Measurements from ENCODE around the gene WDFY3. TPM values are rescaled to one million over a fixed set of nuclear protein-coding genes. Genes with fewer than 3 reads are reported as not detected.

WDFY3 gene
- polyA plus RNA-seq, 1 donor (not counting 4 experiments of a cell fraction or from before 2014, with no cell fraction given) = 28.5 TPM

- peaks cover 19% of the 10 kb centered on the region for H3K4me1 ChIP-seq (ENCODE audit: control insufficient read depth, extremely low read depth, insufficient read depth, low read length)
- peaks cover 33% of the 10 kb centered on the region for H3K79me2 ChIP-seq (ENCODE audit: control insufficient read depth, insufficient read depth, low read length)
- H3K4me2 ChIP-seq (ENCODE audit: control insufficient read depth, extremely low read depth, insufficient read depth, low read depth, low read length) = peak overlapping the region; percentile 17
- peak overlapping the region; percentile 78 for H3K27ac ChIP-seq (ENCODE audit: control insufficient read depth, insufficient read depth, low read length)
- no peak for TF ChIP-seq EZH2 (IDR thresholded peaks at IDR 0.05; ENCODE audit: low read length)
- TF ChIP-seq, protein P1, sequence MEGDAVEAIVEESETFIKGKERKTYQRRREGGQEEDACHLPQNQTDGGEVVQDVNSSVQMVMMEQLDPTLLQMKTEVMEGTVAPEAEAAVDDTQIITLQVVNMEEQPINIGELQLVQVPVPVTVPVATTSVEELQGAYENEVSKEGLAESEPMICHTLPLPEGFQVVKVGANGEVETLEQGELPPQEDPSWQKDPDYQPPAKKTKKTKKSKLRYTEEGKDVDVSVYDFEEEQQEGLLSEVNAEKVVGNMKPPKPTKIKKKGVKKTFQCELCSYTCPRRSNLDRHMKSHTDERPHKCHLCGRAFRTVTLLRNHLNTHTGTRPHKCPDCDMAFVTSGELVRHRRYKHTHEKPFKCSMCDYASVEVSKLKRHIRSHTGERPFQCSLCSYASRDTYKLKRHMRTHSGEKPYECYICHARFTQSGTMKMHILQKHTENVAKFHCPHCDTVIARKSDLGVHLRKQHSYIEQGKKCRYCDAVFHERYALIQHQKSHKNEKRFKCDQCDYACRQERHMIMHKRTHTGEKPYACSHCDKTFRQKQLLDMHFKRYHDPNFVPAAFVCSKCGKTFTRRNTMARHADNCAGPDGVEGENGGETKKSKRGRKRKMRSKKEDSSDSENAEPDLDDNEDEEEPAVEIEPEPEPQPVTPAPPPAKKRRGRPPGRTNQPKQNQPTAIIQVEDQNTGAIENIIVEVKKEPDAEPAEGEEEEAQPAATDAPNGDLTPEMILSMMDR (optimal IDR thresholded peaks at IDR 0.05 in 1 of 3, IDR thresholded peaks at IDR 0.05 in 1 of 3, conservative IDR thresholded peaks at IDR 0.05 in 1 of 3; ENCODE audit: extremely low read depth in 1 of 3, insufficient read depth in 2 of 3, low read length in 3 of 3) = no peak
- FAIRE-seq = peak; percentile 85
- no peaks in the 10 kb centered on the region for H3K27me3 ChIP-seq (ENCODE audit: control insufficient read depth, extremely low read depth, insufficient read depth, low read length)
- no peak overlapping the region for H3K4me3 ChIP-seq (ENCODE audit: control insufficient read depth in 2 of 3, extremely low read depth in 1 of 3, insufficient read depth in 2 of 3, low read depth in 1 of 3, low read length in 3 of 3)
- no peaks in the 10 kb centered on the region for H3K9me1 ChIP-seq (ENCODE audit: control insufficient read depth, extremely low read depth, insufficient read depth, low read length)
- no peak for DNase-seq (ENCODE audit: low read depth, low spot score)
- no peaks in the 10 kb centered on the region for H3K9me3 ChIP-seq (ENCODE audit: control insufficient read depth, low read depth, low read length)
- dilution Hi-C loops (cut with MboI; ENCODE audit: extremely low pct_ligation_motif_present, low sequenced_read_pairs) = no loop called here
- no peak overlapping the region for H2AFZ ChIP-seq (ENCODE audit: control insufficient read depth, low read length)
- no peaks in the 10 kb centered on the region for H3K36me3 ChIP-seq (ENCODE audit: control insufficient read depth in 2 of 2, extremely low read depth in 1 of 2, insufficient read depth in 2 of 2, low read length in 2 of 2)
- H3K9ac ChIP-seq (ENCODE audit: control insufficient read depth, extremely low read depth, insufficient read depth, low read length) = no peak overlapping the region
- no peaks in the 10 kb centered on the region for H4K20me1 ChIP-seq (ENCODE audit: control insufficient read depth, extremely low read depth, insufficient read depth, low read length)
Measured at GRCh38 chr4:84920617-84921016, 45.9 kb downstream of the WDFY3 start.

DNA sequence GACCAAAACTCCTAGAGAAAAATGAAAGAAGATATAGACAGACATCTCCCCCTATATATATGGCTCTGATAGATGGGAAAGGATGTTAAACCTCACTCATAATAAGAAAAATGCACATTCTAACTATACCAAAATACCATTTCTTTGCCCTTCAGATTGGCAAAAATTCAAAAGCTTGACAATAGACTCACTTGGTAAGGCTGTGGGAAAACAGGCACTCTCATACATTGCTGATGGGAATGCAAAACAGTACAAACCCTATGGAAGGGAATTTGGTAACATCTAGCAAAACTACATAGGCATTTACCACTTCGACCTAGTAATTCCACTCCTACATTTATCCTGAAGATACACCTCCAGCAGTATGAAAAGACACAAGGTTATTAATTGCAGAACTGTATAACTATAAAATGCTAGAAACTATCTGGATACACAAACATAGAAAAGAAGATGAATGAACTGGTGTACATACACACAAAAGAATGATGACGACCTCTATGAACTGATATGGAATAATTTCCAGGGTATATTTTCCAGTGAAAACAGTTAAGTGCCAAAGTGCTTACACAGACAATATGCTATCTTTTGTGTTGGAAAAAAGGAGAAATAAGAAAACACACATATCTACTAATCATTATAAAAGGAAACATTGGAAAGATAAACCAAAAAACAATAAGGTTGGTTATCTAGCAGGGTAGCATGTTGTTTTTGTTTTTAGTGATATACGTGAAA, 48.5 kb downstream of the WDFY3 start:
- Histone ChIP-seq H3K4me1 (ENCODE audit: control insufficient read depth, extremely low read depth, insufficient read depth, low read length) (peaks cover 14% of the 10 kb centered on the region), H3K4me3 (ENCODE audit: control insufficient read depth in 2 of 3, extremely low read depth in 1 of 3, insufficient read depth in 2 of 3, low read depth in 1 of 3, low read length in 3 of 3) (no peak overlapping the region), H3K27ac (ENCODE audit: control insufficient read depth, insufficient read depth, low read length) (no peak overlapping the region), H4K20me1 (ENCODE audit: control insufficient read depth, extremely low read depth, insufficient read depth, low read length) (no peaks in the 10 kb centered on the region), H3K9me1 (ENCODE audit: control insufficient read depth, extremely low read depth, insufficient read depth, low read length) (no peaks in the 10 kb centered on the region), H2AFZ (ENCODE audit: control insufficient read depth, low read length) (no peak overlapping the region), H3K79me2 (ENCODE audit: control insufficient read depth, insufficient read depth, low read length) (peaks cover 33% of the 10 kb centered on the region), H3K9me3 (ENCODE audit: control insufficient read depth, low read depth, low read length) (no peaks in the 10 kb centered on the region), H3K27me3 (ENCODE audit: control insufficient read depth, extremely low read depth, insufficient read depth, low read length) (no peaks in the 10 kb centered on the region), H3K9ac (ENCODE audit: control insufficient read depth, extremely low read depth, insufficient read depth, low read length) (no peak overlapping the region), H3K36me3 (ENCODE audit: control insufficient read depth in 2 of 2, extremely low read depth in 1 of 2, insufficient read depth in 2 of 2, low read length in 2 of 2) (peaks cover 0 to 1% of the 10 kb centered on the region in 2 experiments), H3K4me2 (ENCODE audit: control insufficient read depth, extremely low read depth, insufficient read depth, low read depth, low read length) (no peak overlapping the region)
- DNase-seq (ENCODE audit: low read depth, low spot score) (no peak), FAIRE-seq (peak; percentile 49)
- TF ChIP-seq, protein P1 (optimal IDR thresholded peaks at IDR 0.05 in 1 of 3, IDR thresholded peaks at IDR 0.05 in 1 of 3, conservative IDR thresholded peaks at IDR 0.05 in 1 of 3; ENCODE audit: extremely low read depth in 1 of 3, insufficient read depth in 2 of 3, low read length in 3 of 3) = no peak
- dilution Hi-C loops (cut with MboI; ENCODE audit: extremely low pct_ligation_motif_present, low sequenced_read_pairs) = no loop called here
